NCI-H2196 treated with DMSO at 0.1 percent for 48 hours (cell line): ENCODE measurements around the gene CAPN11.

Experiments
- DNase-seq: peaks from one replicate; lab custom pipeline; 2025; ENCODE audit not compliant: unreplicated experiment; lab: John Stamatoyannopoulos, UW

The CAPN11 gene

DNA sequence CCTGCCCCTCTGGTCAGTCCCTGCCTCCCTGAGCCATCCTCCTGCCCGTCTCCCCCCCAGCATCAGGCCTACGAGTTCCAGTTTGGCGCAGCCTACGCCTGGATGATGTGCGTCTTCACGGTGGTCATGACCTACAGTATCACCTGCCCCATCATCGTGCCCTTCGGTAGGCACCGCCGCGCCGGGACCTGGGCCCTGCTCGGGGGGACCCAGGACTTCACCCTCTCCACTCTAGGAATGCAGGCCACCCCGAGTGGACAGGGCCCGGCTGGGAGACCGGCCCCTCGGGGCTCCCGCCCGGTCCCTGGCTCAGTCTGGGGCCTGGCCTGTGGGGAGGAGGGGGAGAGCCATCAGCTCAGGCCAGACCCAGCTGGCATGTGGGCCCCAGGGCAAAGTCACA, 6.1 kb upstream of the CAPN11 start:
- no peak for DNase-seq

DNA sequence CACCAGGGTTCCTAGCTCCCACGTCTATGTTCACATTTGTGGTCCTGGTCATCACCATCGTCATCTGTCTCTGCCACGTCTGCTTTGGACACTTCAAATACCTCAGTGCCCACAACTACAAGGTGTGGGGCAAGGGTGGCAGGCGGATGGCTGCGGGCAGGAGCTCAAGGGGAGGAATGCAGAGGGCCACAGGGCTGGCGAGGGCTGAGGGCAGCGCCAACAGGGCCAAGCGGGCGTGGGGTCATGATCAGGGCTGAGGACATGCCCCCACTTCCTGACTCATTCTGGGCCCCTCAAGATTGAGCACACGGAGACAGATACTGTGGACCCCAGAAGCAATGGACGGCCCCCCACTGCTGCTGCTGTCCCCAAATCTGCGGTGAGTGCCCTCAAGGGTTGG, 4.6 kb upstream of the CAPN11 start:
- DNase-seq = no peak

DNA sequence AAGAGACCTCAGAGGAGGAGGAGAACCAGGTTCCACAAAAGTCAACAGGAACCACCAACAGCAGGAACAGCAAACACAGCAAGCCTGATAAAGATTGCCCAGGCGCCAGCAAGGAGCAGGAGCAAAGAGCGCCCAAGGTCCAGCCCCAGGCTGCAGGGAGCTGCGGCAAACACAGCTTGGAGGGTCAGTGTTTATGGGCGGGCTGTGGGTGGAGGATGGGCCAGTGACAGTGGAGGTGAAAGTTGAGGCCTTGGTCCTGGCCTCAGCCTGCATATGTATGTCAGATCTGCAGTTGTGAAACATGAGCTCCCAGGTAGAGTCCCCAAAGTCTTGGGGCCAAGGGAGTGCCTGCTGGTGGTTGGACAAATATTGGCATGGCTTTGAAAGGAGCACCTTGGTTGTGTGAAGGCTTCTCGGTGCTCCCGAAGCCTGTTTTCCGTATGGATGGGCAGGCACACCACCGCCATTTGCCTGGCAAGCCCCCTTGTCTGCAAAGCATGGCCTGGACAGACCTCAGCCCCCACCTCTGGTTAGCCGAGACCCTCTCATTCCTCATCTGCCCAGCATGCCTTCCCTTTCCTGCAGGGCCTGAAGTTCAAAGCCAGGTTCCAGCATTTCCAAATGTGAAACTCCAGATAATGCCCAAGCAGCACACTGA, 2.0 kb upstream of the CAPN11 start:
- no peak for DNase-seq

DNA sequence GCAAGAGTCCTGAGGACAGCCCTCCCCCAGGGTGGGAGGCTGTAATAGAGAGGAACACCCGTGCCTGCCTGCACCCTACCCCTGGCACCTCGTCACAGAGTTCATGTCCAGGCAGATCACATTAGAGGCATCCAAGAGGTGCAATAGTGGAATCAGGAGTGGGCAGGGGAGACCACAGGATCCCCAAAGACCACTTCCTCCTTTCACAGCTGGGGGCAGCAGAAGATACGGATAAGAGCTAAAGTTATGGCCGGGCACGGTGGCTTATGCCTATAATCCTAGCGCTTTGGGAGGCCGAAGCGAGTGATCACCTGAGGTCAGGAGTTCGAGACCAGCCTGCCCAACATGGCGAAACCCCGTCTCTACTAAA, 1.5 kb upstream of the CAPN11 start:
- no peak for DNase-seq

DNA sequence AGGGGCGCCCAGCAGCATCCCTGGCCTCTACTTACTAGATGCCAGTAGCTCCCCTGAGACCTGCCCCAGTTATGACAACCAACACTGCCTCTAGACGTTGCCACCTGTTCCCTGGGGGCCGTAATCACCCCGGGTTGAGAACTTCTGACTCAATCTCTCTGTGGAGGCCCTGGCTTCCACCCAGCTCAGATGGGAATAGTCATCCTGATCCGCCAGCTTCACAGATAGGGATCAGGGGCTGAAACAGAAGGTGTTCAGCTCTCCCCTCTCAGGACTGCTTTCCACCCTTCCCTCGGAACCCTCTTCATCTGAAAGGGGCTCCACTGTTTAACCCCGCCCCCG, 3.3 kb downstream of the CAPN11 start:
- no peak for DNase-seq

DNA sequence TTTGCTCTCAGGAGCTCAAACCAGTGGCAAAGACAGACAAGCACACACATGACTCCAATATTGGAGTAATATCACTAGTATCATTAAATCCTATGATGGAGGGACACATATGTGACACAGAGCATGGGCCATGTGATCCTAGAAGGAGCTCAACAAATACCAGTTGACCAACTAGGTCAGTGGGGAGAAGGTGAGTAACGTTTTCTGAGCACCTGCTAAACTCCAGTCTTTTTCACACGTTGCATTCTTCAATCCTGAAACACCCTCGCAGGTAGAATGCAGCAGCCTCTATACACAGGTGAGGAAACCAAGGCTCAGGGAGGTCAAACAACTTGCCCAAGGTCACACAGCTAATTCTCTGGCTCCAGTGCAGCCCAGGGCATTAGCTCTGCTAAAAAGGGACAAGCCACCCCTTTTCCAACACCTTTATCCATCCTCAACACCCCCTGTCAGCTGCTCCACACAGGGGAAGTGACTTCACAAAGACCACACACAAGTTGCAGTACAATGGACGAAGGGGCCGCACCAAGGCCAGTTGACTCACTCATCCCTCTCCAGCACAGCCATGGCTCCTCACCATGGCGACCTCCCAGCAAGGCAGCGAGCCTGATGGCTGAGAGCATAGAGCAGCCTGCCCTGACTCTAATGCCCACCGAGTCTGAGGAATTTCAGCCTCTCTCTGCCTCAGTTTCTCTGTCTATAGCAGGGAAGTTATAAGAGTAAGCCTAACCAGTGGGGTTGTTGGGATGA, 4.4 kb downstream of the CAPN11 start:
- no peak for DNase-seq

DNA sequence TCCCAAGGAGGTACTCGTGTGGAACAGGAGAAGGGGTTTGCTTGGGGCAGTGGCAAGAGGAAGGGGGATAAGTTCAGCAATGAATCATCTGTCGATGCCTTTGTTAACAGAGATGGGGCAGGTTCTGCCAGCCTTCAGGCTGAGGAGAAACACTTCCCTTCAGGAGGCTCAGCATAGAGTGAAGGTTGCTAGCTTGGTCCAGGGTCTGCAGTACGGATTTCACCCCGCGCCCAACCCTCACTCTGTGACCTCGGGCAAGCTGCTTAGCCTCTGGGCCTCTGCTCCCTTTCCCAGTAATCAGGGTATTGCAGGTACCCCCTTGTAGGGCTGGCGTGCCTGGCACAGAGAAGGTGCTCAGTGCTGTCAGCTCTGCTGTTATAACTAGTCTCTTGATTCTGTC, 7.5 kb downstream of the CAPN11 start:
- DNase-seq = no peak

DNA sequence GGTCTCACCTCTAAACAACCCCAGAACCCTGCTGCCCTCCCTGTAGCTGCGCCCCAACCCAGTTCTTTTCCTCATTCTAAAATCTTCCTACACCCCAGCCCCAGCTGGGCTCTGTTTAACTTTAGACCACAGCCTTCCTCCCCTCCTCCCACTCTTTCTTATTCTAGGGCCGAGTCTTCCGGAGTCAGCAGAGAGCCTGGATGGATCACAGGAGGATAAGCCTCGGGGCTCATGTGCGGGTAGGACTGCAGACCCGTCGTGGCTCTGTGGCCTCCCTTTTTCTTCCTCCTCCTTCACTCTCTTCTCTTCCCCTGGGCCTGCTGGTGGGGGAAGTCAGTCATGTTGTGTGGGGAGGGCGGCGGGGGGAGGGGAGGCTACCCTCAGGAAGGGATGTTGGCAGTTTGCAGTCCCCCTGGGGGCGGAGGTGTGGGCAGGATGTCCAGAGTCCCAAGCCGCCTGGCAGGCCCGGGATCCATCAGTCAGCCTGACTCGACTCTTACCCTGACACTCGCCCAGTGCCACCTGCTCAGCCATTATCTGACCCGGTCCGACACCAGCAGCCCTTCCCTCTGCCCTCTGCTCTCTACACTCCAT, 8.1 kb downstream of the CAPN11 start:
- DNase-seq = no peak

DNA sequence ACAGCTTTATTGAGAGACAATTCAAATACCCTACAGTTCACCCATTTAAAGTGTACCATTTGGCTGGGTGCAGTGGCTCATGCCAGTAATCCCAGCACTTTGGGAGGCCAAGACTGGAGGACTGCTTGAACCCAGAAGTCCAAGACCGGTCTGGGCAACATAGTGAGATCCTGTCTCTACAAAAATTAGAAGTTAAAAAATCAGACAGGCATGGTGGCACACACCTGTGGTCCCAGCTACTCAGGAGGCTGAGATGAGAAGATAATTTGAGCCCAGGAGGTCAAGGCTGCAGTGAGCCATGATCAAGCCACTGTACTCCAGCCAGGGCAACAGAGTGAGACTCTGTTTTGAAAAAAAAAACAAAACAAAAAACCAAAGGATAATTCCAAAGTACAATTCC, 8.9 kb downstream of the CAPN11 start:
- DNase-seq = no peak

DNA sequence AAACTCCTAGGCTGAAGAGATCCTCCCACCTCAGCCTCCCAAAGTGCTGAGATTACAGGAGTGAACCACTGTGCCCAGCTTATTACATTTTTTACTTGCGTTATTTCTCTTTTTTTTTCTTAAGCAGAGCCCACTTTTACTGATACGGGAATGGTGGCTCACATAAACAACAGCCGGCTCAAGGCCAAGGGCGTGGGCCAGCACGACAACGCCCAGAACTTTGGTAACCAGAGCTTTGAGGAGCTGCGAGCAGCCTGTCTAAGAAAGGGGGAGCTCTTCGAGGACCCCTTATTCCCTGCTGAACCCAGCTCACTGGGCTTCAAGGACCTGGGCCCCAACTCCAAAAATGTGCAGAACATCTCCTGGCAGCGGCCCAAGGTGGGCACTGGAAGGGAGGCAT, 10.5 kb downstream of the CAPN11 start:
- no peak for DNase-seq

DNA sequence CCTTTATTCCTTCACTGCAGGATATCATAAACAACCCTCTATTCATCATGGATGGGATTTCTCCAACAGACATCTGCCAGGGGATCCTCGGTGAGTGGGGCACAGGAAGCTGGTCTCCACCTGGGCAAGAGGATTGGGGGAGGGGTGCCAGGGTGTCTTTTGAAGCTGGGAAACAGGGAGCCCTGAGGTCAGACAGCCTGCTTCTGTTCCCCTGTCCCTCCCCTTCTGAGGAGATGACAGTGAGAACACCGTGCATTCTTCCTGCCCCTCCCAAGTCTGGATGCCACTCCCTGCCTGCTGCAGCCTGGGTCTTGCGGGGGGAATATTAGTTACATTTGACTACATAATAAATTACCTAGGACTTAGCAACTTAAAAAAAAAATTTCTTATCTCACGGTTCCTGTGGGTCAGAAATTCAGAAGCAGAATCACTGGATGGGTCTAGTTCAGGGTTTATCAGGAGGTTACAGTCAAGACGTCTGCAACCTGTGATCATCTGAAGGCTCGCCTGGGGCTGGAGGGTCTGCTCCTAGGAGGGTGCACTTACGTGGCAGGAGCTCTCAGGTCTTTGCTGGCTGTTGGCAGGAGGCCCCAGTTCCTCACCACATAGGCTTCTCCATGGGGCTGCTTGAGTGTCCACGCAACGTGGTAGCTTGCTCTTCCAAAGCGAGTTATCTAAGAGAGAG, 11.4 kb downstream of the CAPN11 start:
- DNase-seq = no peak

DNA sequence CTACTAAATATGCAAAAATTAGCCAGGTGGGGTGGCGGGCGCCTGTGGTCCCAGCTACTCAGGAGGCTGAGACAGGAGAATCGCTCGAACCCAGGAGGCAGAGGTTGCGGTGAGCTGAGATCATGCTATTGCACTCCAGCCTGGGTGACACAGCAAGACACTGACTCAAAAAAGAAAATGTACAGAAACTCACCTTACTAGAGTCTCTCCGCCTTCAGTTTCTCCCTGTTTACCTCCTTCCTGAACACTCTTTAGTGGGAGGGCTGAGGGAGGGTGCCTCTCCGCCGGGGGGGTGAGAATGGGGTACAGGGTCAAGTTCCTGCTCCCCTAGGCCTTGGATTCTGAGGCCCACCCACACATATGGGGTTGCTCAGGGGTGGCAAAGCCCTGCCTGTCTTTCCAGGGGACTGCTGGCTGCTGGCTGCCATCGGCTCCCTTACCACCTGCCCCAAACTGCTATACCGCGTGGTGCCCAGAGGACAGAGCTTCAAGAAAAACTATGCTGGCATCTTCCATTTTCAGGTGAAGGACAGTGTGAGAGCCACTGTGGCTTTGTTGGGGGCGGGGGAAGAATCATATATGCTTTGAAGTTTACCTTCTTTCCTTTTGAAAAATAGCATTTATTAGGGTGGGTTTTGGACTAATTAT, 13.4 kb downstream of the CAPN11 start:
- DNase-seq = no peak

DNA sequence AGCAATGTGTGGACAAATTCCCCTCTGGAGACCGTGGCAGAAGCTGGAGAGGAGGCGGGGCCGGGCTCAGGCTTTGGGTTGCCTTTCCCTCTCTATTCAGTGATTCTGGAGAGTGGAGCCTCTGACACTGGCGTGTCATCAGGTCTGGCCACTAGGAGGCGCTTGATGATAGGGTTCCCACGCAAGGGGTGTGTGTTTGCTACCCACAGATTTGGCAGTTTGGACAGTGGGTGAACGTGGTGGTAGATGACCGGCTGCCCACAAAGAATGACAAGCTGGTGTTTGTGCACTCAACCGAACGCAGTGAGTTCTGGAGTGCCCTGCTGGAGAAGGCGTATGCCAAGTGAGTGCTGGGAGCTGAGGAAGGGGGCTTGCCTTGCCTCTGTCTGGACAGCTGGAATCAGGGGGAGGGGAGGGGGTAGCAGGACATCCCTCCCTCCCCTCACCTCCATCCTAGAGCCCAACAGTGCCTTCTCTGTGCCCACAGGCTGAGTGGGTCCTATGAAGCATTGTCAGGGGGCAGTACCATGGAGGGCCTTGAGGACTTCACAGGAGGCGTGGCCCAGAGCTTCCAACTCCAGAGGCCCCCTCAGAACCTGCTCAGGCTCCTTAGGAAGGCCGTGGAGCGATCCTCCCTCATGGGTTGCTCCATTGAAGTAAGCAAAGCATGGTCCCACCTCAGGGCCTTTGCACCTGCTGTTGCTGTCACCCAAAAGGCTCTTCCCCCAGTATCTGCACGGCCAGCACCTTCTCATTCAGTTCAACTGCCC, 14.3 kb downstream of the CAPN11 start:
- peak; percentile 18 for DNase-seq

DNA sequence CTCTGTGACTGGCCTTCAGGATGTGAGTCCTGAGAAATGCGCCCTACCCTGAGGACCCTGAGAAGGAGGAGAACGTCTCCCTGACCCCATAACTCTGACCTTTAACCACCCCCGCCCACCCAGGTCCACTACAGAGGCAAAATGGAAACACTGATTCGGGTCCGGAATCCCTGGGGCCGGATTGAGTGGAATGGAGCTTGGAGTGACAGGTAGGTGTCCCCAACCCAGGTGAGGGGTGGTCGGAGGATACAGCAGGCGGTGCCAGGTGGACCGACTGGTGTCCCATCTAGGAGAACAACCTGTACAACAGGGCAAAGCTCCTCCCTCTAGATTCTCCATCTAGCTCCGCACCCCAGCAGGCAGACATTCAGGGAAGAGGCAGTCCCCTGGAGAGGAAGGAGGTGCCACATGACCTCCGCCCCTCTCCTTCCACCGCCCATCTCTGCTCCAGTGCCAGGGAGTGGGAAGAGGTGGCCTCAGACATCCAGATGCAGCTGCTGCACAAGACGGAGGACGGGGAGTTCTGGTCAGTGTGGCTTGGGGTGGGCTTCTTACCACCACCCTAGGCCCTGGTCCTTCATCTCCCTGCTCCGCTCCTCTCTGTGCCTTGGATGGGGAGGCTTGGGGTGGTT, 17.6 kb downstream of the CAPN11 start:
- DNase-seq = no peak

DNA sequence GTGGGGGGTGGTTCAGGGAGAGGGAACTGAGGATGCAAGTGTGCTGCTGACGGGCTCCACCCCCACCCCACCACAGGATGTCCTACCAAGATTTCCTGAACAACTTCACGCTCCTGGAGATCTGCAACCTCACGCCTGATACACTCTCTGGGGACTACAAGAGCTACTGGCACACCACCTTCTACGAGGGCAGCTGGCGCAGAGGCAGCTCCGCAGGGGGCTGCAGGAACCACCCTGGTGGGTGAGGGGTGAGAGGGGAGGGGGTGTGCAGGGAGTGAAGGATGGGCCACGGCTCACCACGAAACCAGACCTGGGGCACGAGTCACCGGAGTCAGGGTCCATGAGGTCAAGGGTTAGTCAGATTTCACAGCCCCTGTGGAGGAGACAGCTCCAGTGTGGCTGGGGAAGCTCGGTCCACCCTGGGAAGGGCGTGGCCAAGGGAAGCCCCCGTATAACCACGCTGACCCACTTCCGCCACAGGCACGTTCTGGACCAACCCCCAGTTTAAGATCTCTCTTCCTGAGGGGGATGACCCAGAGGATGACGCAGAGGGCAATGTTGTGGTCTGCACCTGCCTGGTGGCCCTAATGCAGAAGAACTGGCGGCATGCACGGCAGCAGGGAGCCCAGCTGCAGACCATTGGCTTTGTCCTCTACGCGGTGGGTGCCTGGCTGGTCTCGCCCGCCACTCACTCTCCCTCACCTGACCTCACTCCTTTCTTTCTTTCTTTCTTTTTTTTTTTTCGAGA, 18.3 kb downstream of the CAPN11 start:
- no peak for DNase-seq

DNA sequence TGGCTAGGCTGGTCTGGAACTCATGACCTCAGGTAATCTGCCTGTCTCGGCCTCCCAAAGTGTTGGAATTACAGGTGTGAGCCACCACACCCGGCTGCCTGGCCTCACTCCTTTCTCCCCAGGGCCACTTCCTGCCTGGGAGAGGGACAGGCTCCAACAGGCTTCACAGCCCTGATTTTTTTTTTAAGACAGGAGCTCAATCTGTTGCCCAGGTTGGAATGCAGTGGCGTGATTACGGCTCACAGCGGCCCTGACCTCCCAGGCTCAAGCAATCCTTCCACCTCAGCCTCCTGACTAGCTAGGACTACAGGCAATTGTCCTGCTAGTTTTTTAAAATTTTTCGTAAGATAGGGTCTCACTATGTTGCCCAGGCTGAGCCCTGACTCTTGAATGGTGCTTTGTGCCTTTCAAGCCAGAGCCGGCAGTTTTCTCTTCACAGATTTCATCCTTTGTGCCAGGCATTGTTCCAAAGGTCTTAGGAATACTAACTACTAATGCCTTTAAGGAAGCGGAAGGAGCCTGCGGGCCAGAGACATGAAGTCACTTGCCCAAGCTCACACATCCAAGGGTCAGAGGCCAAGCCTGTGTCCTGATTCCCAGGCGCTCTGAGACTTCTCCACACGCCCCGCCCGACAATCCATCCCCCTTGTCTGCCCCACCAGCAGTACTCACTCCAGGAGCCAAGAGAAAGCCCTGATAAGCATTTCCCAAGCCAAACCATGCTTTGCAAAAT, 19.2 kb downstream of the CAPN11 start:
- no peak for DNase-seq

DNA sequence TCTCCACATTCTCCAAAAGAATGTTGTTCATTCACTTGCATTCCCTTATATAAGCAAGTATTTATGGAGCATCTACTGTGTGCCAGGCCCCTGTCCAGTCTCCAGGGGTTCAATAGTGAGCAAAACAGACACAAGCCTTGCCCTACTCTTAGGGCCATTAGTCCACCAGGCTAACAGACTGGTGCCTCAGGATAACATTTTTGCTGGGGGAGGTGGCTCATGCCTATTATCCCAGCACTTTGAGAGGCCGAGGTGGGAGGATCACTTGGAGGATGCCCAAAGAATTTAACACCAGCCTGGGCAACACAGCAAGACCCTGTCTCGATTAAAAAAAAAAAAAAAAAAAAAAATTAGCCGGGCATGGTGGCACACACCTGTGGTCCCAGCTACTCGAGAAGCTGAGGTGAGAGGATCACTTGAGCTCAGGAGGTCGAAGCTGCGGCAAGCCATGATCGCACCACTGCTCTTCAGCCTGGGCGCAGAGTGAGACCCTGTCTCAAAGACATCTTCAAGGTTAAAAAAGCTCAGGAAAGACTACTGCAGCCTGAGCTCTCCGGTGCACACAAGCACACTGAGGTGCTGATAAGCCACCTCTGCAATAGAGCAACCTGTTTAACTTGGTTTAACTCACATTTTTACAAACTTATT, 19.9 kb downstream of the CAPN11 start:
- DNase-seq = no peak

DNA sequence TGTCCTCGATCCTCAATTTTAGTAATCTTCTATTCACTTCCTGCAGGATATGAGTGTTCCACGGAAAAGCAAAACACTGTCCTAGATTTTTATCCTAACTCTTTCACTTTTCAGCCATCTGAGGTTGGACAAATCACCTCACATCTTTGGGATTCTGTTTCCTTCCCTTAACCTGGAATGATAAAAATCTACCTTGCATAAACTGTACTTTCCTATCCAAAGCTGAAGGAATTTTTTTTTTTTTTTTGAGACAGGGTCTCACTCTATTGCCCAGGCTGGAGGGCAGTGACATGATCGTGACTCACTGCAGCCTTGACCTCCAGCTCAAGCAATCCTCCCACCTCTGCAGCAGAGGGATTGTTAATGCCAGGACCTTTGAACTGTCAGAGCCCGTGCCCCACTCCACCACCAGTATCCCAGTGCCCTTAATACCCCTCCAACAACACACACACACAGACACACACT, 20.5 kb downstream of the CAPN11 start:
- no peak for DNase-seq
